CD4-positive, alpha-beta T cell treated with Interleukin-17A for 4 hours (primary cell): ENCODE measurements around the gene SLC25A21.

ENCODE experiments used
- DNase-seq: peaks from one replicate; pipeline ENCODE4 v3.0.0-alpha.2; 2020; ENCODE audit warnings: mixed read lengths

The SLC25A21 gene

DNA sequence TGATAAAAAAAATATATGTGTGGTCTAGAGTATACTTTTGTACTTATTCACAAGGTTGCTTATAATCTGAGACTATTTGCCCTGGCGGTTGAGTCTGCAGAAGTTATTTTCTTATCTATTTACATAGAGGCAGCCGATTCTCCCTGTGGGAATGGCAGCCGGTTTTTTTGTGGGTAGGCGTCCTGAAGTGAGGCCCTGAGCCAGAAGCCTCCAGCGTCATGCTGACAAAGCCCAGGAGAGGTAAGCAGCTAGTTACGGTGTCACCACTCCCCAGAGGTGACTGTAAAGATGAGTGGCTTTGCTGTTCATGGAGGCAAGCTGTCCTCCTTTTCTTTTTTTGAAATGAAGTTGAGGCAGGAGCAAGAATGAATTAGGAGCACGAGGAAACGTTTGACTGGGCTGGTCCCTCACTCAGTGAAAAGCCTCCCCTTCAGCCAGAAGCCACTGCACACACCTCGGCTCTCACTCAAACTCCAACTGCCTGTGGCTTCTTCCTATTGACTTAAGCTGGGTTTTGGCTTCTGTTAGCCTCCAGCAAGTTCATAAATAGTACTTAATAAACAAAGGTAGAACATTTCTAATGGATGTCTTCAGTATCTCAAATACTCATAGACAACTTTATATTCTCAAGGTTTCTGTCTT, 489.2 kb downstream of the SLC25A21 start:
- no peak for DNase-seq

DNA sequence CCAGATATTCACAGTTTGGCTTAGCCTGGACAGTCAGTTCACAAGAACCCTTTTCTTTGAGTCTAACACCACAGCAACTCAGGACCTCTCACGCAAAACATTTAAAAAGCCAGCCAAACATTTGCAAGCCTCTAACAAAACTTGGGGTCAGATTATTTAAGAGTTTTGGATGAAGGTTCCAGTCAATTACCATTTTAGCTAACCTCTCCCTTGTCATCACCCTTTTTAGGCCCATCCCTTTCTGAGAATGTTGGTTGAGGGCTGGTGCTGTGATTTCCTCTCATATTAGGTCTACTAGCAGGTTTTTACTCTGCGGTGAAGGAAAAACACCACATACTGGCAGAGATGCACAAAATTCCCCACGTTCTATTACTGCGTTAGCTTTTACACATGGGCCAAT, 490.1 kb downstream of the SLC25A21 start:
- no peak for DNase-seq

DNA sequence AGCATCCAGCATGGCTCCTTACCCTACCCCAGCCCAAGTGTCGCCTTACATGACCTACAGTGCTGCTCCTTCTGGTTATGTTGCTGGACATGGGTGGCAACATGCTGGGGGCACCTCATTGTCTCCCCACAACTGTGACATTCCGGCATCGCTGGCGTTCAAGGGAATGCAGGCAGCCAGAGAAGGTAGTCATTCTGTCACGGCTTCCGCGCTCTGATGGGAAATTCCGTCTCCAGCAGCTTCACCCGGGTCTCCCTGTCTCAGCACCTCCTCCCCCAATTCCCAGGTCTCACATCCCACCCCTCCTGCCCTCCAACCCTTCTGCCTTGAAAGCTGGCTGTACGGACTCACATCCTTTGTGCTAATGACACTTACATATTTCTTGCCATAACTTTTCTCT, 496.2 kb downstream of the SLC25A21 start:
- DNase-seq, result no peak

DNA sequence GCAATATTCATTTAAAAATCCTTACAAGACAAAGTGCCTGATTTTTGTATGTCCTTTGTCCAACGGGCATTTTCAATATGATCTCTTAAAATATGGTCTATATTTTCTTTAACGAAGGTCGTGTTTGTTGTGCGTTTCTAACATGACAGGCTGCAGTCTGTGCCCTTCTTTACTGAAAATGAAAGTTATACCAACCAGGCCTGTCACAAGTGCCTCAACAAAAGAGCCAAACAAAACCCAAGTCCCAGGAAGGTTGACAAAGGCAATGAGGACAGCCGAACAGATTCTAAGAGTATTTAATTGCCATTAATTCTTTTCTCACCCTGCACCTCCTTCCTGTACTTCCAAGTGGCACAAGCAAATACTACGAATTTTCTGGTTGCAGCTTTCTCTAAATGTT, 496.8 kb downstream of the SLC25A21 start:
- DNase-seq, result no peak

DNA sequence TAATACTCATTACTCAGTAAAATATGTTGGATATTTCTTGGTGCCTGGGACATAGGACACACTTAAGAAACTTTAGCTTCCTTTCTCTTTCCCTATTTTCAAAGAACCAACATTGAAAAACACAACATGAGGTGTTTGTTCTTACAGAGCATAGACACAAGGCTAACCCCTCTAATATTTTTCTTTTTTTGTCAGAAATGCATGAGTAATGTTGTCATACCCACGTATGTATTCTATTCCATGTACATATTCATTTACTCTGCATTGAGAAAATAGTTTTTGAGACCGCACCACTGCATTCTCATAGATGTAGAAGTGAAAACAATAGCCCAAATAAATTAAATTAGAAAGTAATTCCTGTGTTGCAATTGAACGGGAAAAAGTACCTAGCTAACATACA, 497.7 kb downstream of the SLC25A21 start:
- DNase-seq, result no peak

DNA sequence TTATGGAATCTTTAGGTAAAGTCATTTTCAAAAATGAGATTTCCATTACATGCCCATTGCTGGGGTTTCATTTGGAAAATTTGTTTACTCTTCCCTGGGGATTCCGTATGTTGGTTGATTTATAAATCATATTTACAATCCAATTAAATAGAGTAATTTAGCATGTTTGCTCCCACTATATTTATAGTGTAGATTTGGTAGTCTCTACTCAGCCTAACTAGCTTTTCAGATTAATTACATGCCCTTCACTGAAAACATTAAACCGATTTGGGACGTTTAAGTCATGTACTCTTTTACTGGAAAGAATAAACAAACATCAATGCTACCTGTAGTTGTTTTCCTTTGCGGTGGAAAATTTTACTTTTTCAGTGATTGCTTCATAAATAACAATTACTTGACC, 500.3 kb downstream of the SLC25A21 start:
- no peak for DNase-seq

DNA sequence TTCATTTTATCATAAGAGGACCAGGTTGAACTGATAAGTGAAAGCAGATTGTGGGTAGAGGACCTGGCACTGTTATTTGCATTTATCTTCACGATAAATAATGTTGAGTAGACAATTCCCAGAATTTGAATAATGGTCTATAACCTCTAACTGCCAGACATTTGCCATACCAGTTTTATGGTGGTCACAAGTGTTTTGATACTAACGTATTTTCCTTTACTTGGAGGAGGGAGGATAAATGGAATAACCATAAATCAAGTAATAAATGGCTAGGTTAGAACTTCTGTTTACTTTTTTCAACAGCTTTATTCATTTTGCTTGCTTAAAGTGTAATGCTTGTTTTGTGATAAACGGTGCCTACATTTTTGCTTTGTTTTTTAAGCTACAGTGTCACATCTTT, 501.3 kb downstream of the SLC25A21 start:
- DNase-seq, result no peak

DNA sequence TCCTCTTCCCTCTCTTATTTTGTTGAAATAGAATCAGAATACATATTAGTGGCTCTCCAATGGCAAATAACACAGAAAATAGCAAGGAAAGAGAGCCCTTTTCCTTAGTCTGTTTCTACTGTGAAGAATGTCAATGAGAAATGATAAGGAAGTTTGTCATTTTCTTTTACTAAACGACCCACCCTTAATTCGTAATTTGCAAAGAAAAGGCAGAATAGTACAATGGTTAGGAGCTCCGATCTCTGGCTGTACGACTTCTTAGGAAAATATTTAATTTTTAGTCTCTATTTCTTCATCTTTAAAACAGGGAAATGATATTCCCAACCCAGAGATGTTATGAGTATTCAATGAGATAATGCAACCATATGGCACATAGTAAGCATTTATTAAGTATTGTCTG, 504.7 kb downstream of the SLC25A21 start:
- no peak for DNase-seq

DNA sequence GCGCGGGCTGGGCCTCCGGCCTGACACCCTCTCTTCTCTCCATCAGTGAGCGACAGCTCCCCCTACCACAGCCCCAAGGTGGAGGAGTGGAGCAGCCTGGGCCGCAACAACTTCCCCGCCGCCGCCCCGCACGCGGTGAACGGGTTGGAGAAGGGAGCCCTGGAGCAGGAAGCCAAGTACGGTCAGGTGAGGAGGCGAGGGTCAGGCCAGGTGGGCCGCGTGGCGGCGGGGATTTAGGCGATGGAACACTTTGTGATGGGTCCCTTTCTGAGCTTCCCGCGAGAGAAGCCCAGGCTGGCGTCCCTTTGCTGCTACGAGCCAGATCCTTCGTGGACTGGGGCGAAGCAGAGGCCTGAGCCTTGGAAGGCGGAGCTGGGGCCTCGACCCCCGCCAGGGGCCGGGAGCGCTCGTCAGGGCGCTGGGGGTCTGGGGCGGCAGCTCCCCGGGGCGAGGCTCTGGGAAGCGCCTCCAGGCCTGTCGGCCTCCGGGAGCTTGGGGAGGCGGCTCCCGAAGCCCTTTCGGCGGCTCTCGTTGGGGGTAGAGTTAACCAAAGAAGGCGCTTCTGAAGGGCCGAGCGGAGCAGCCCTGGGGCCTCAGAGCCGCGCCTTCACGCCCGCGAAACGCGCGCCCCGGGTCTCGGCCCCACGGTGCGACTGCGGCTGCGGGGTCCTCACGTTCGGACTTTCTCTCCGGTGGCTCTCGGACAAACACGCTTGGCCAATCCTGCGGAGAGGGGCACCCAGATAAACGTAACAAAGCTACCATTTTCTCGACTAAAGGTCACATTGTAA, 505.8 kb downstream of the SLC25A21 start:
- no peak for DNase-seq

DNA sequence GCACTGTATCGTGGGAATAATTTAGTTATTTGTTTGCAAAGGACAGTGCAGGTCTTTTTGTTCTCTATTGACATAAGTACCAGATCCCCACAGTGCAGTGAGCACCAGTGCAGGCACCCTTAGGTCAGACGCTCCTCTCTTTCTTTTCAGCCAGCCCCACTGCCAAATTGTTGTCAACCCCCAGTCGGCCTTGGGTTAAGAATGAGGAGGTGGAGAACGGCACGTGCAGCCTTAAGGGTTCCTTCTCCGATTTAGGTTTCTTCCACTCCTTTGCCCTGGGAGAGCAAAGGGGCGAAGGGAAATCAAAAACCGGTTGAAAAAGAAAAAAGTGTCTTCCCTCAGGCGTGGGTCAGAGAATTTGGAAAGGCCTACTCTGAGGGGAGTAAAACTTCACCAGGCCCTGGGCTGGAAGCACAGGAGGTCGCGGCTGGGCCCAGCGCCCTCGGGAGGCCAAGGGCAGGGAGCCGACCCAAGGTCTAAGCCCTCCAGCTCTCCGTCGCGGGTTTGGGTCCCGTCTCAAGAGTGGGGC, 506.5 kb downstream of the SLC25A21 start:
- no peak for DNase-seq

DNA sequence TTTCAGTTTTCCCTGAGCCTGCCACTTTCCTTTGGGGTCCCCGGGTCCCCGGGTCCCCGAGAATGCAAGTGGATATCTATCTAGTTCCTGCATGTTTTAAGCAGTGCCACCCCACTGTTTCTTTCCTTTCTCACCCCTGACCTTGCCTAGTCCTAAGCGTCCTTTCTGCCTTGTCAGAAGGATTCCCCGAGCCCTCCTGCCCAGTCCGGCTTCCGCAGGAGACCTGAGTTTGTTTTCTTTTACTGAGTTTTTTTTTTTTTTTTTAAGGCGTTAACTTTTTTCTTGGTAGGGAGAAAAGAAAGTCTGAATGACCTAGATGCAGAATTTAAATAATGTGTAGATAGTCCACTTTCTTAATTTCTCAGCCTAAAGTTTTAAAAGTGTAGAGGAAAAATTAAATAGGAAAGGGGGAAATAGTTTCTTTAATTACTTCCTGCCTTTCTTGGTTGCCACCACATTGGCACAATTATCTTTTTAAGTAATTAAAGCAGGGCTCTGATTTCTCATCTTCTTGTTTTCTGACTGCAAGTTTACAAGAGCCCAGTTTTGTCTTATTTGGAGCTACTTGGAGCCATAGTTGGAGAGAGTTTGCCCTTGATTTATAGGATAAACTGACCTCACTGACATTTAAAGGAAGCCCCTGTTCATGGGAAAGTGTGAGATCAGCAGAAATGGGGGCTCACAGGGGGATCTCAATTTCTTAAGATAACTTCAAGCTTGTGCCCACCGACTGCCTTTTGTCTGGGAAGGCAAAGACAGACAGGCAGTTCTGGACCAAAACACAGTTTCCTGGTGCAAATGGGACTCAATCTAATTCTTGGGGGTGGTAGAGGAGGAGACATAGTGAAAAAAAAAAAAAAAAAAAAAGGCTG, 507.8 kb downstream of the SLC25A21 start:
- no peak for DNase-seq

DNA sequence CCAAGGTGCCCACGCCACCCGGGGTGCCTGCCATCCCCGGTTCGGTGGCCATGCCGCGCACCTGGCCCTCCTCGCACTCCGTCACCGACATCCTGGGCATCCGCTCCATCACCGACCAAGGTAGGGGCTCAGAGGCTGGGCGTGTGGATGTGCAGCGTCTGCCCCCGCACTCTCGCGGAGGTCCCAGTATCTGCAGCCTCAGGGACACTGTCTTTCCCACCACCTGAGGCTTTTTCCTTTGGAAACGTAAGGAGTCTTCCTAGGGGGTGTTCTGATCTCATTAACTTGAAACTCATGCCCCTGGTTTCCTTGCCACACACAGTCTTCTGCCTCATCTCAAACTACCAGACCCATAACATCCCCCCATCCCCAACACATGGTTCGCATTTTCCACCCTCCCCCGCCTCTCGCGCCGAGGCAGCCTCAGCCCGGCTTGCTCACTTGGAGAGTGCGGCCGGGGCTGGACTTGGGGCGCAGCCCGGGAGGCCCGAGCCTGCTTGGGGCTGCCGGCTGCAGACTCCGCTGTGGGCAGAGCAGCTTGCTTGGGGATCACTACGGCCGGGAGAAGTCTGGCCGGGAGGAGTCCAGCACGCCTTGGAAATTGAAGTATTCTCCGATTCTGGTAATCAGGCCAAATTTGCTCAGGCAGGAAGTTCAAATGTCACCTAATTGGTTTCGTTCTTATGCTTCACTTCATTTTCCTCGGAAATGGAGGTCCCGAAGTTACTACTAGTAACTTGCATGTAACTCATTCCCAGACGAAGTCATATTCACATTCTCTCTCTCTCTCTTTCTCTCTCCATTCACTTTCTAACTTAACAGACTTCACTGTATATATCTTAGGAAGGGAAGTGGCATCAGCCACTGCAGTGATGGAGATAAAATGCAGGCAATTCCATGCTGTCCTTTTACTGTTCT, 508.7 kb downstream of the SLC25A21 start:
- DNase-seq, result no peak

DNA sequence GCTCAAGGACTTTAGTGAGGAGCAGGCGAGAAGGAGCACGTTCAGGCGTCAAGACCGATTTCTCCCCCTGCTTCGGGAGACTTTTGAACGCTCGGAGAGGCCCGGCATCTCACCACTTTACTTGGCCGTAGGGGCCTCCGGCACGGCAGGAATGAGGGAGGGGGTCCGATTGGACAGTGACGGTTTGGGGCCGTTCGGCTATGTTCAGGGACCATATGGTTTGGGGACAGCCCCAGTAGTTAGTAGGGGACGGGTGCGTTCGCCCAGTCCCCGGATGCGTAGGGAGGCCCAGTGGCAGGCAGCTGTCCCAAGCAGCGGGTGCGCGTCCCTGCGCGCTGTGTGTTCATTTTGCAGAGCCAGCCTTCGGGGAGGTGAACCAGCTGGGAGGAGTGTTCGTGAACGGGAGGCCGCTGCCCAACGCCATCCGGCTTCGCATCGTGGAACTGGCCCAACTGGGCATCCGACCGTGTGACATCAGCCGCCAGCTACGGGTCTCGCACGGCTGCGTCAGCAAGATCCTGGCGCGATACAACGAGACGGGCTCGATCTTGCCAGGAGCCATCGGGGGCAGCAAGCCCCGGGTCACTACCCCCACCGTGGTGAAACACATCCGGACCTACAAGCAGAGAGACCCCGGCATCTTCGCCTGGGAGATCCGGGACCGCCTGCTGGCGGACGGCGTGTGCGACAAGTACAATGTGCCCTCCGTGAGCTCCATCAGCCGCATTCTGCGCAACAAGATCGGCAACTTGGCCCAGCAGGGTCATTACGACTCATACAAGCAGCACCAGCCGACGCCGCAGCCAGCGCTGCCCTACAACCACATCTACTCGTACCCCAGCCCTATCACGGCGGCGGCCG, 509.6 kb downstream of the SLC25A21 start:
- no peak for DNase-seq

DNA sequence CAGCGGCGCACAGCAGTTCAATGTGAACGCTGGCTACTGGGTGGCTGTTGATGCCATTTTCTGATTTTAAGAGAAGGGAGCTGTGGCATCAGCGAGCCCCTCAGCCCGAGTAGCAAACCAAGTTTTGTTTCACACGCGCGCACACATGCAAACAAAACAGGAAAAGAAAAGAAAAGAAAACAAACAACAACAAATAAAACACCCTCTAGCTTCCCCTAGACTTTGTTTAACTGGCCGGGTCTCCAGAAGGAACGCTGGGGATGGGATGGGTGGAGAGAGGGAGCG, 510.2 kb downstream of the SLC25A21 start:
- DNase-seq, result no peak

DNA sequence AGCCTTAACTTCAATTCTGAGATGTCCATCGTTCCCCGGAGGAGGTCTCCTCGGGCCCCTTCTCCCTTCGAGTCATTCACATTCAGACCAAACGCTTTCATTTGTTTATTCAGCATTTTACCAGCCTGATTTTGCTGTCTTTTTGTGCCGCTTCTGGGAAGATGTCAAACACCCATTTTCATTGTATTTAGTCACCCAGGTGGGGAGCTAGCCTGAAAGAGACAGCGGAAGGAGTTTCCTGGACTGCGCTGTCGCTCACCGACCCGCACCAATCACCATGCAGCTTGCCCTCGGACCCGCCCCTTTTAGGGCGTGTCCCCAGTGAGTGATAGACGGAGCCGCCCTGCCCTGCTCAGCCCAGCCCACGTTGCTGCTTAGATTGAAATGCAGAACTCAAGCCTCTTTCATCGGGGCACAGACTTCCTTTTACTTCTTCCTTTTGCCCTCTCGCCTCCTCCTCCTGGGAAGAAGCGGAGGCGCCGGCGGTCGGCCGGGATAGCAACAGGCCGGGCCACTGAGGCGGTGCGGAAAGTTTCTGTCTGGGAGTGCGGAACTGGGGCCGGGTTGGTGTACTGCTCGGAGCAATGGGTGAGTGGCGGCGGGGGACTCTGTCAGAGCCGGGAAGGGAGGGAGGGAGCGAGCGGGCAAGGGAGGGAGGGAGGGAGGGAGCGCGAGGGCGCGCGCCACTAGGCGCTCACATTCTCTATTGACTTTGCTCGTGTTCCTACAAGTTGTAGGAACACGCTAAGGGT, 510.7 kb downstream of the SLC25A21 start, which contains the start of gene PAX9:
Gene PAX9, plus strand, starts transcription at position 355 of the 752 bp plus-strand sequence. Its CDS starts 230 bp downstream, at position 585.
- DNase-seq, result no peak

DNA sequence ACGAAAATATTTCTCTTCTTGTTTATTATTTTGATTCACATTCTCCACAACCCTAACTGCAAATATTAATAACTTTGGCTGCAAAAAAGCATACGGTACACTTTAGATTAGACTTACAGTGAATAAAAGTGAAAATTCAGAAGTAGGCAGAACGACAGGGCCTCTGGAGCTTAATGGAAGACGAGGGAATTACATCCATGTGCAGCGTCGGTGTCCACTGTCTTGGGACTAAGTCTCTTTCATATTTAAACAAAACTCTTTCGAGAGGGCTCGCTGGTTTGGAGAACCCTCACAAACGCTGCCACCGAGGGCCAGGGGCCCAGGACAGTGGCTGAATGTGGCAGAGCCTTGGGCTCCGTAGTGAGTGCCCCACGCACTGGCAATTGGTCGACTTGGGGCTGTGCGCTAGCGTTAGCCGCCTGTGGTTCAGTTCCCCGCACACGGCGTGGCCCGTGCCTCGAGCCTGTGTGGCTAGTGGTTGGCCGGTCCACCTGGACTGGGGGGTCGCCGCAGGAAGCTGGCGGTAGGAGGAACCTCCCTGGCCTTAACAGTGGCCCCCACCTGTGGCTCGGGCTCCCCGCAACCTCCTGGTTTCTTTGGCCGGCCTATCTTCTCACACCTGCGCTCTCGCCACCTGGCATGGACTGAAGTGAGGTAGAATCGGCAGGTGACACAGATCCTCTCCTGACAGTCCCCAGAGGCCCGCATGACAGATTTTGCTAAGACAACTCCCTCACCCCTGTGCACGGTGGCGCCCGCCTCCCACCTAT, 511.5 kb downstream of the SLC25A21 start:
- no peak for DNase-seq

DNA sequence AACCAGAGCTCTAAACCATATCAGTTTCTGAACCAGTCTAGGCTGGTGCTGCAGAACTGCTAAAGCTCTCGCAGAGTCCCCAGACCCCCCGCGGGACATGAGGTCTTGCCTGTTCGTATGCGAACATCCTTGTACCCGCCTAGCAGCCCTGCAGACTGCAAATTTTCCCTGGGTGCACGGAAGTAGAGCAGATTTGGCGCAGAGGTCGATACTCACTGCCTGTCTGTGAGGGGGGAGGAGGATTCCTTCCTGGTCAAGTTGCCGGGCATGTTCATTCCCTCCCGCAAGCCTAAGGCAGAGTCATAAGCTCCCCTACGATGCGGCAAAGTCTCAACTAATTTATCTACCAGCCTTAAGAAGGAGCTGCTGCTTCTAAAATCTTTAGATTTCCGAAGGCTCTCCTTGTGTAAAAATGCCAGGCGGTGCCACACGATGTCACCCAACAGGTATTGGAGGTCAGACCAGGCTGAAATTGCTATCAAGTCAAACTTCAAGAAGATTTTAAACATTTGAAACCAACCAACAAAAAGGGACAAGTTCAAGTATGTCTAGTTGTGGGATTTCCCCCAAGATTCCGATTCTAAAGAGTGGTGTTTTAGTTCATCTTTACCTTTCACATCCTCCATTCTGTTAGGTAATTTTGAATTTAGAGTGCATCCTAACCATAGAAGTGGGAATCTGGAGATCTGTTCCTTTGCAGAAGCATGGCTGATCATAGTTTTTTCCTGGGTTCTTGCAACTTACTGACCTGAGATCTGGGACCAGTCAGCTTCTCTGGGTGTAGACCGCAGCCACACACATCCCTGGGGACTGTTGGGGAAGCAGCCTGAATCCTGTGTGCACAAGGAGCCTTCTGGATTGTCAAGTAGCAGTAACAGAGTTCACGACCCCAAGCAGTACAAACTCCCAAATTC, 512.3 kb downstream of the SLC25A21 start:
- no peak for DNase-seq

DNA sequence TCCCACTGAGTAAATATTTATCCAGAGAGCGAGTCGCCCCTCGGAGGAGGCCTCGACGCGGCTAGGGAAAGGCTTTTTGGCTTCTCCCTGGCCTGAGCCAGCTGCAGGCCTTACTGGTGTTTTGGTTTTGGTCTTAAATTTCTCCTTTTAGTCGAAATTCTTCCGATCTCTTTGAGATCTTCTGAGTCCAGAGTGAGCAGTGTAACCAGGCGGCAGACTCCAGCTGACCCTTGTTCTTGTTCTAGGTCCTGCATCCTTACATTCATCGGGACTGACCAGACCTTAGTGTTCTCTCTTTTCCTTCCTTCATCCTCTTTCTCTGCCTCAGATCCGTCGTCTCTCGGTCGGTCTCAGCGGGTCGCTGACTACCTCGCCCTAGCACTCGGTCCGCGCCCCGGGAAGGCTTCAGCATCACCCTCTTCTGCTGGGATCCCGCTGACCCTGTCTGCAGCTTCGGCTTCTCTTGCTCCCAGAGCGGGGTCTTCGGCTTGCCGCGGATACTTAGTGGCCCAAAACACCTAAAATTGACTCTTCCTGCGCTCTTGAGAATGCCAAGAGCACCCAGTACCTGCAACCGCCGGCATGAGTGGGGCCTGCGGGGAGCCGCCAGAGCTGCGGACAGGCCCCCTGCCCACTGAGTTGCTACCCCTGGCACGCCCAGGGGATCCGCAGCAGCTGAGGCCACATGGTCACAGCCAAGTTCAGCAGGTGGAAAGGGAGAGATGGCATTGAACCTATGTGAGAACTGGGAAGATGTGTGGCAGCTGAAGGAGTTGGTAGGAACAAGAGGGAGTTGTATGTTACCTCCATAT, 513.2 kb downstream of the SLC25A21 start:
- DNase-seq, result no peak
